Activated CD4-positive, CD25-positive, alpha-beta regulatory T cell (primary cell): Measurements from ENCODE around the gene PLXDC1.

Source experiments
- DNase-seq, 4 experiments: peaks; one replicate each; lab custom pipeline; 2025; lab: John Stamatoyannopoulos, UW

Gene PLXDC1

DNA sequence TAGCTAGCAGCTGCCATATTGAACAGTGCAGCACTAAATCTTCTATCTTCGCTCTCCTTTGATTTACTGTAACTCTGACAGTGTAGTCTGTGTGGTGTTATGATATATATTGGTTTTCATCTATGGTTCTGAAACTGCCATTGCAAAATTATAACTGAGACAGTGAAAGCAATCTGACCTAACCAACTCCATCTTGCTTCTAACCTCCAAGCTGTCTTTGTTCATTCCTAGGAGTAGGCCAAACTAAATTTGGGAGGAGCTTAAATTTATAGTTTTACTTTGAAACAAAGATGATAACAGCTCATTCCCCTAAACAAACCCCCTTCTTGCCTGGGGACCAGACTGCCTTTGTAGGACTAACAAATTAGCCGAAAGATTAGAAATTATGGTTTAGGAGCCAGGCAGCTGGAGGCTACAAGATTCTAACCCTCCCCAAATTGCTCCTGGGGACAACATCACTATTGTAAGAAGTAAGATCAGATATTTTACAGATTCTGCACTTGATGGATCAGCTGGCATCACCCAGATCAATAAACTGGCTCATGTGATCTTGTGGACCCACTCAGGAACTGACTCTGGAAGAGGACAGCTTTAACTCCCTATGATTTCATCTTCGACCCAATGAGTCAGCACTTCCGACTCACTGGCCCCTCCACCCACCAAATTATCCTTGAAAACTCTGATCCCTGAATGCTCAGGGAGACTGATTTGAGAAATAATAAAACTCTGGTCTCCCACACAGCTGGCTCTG is 137.2 kb downstream of the PLXDC1 start:
- no peak for DNase-seq
